Activated CD4-positive, alpha-beta T cell treated with anti-CD3 and anti-CD28 coated beads, Interleukin-2, amount 50 U/mL, for 24 hours (primary cell): Measurements from ENCODE around the gene SCUBE3.

Experiments used
- DNase-seq, 2 donors: peaks; one replicate each; pipeline ENCODE4 v3.0.0-alpha.2; 2020; ENCODE audit warnings: low read depth in 1 of 2, low spot score in 1 of 2

Gene SCUBE3

GRCh38 chr6:35298625-35299140 is 84.9 kb downstream of the SCUBE3 start:
- DNase-seq = no peak

GRCh38 chr6:35299674-35300073 is 85.9 kb downstream of the SCUBE3 start:
- DNase-seq = no peak

- DNase-seq = no peak
These were observed 87.1 kb downstream of the SCUBE3 start for GRCh38 chr6:35300848-35301247.
